GM12891 (cell line): Measurements from ENCODE around the gene ACTL9.
"Not testable (repeated sequence)": the region's sequence is repeated elsewhere in the genome, so short reads cannot be mapped to it uniquely, and the experiment has no call there.

Experiments
- PAX5 ChIP-seq: IDR thresholded peaks from 2 replicates; pipeline ENCODE4 v1.6.1; 2011; ENCODE audit warnings: low read length, moderate library complexity, mild to moderate bottlenecking; ENCODE audit not compliant: insufficient read depth, severe bottlenecking
- POLR2A ChIP-seq: IDR thresholded peaks from 2 replicates; pipeline ENCODE4 v1.6.1; 2011; ENCODE audit warnings: low read depth, low read length, control low read depth
- POLR2AphosphoS5 ChIP-seq: IDR thresholded peaks from 2 replicates; pipeline ENCODE4 v1.6.1; 2011; ENCODE audit warnings: low read depth, low read length, control low read depth
- SPI1 ChIP-seq: IDR thresholded peaks from 2 replicates; pipeline ENCODE4 v1.6.1; 2011; ENCODE audit warnings: low read depth, low read length, control low read depth
- TAF1 ChIP-seq: IDR thresholded peaks from 2 replicates; pipeline ENCODE4 v1.6.1; 2011; ENCODE audit warnings: low read depth, low read length, control low read depth

- TF ChIP-seq POLR2A, SPI1, POLR2AphosphoS5, TAF1, PAX5: not testable (repeated sequence)
Observed at GRCh38 chr19:8705304-8705703, 6.7 kb upstream of the ACTL9 start.
